NCI-H2171 (cell line): Measurements from ENCODE around the gene USP36.
"Not testable (repeated sequence)": the region's sequence is repeated elsewhere in the genome, so short reads cannot be mapped to it uniquely, and the experiment has no call there.

Source experiments
- DNase-seq: peaks from one replicate; lab custom pipeline; 2025; lab: John Stamatoyannopoulos, UW

USP36 gene

DNA sequence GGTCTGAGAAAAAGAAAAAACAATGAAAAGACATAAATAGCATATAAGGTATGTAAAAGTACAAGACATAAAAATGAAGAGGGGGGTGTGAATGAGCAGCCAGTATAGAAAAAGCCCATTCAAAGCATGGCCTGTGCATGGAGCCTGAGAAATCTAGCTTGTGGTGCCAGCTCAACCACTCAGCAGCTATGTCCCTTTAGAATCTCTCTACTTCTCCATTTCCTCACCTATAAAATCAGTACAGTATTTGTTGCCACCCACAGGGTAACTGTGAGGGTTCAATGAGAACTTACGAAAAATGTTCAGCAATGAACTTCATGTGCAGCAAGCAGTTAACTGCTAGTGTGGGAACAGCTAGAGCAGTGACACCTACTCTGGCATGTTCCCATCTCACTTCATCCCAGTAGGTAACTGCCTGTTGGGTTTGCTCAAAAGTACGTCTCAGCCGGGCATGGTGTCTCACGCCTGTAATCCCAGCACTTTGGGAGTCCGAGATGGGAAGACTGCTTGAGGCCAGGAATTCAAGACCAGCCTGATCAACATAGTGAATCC, 73.8 kb downstream of the USP36 start:
- no peak for DNase-seq

DNA sequence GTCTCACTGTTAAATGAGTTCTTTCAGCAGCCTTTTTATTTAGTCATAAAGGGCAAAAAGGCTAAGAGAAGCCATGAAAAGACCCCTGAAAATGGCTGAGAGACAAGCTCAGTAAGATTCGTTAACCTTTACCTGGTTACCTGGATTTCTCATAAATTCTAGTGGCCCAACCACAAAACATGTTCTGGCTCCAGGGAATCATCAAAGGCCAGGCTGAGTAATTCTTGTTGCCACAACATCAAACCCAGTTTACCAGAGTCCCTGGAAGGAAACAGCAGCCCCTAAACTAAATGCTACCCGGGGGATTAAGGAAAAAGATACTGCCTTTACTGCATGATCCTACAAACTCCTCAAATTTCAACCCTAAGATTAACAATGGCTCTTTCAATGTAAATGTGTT, 74.4 kb downstream of the USP36 start:
- no peak for DNase-seq

DNA sequence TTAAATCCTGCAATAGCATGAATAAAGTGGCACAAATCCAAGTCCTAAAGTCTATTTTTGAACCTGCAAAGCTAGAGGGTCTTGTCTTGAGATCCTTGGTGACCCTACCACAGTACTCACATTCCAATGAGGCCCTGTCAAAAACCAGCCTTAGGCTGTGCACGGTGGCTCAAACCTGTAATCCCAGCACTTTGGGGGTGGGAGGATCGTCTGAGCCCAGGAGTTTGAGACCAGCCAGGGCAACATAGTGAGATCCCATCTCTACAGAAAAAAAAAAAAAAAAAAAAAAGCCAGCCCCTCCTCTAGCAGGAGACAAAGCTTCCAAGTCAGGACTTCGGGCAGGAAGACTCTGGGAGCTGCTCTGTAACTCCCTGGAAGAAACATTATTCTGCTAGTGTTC, 74.8 kb downstream of the USP36 start:
- no peak for DNase-seq

GRCh38 chr17:78764871-78765270, 75.7 kb downstream of the USP36 start:
- DNase-seq, result no peak

- DNase-seq, result no peak
Measured at GRCh38 chr17:78763561-78763960, 77.1 kb downstream of the USP36 start.

DNA sequence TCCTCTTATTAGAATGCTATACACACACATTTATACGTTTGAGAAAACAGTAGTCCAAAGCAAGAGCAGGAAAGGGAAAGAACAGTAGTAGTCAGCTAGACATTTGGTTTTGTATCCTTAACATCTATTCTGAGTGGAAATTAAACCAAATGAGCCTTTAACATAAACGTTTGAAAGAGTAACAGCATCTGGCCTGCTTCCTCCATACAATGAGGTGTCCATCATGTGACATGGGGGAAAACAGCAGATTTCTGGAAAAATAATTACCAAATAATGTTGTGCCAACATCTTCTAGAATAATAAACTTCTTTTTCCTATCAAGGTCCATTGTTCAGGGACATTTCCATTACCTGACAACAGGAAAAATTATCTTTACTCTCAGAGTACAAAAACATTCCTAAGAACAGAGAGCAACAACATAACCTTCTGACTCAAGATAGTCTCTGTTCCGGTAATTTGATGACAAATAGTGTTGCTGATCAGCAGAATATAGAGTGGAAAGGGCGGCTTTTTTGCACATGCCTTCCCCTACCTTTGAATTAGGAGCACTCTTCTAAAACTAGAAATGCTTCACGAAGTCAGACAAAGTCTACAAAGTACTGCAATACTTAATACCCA, 78.7 kb downstream of the USP36 start:
- DNase-seq, result no peak

- DNase-seq, result no peak
Measured at GRCh38 chr17:78759969-78760352, 80.7 kb downstream of the USP36 start.

DNA sequence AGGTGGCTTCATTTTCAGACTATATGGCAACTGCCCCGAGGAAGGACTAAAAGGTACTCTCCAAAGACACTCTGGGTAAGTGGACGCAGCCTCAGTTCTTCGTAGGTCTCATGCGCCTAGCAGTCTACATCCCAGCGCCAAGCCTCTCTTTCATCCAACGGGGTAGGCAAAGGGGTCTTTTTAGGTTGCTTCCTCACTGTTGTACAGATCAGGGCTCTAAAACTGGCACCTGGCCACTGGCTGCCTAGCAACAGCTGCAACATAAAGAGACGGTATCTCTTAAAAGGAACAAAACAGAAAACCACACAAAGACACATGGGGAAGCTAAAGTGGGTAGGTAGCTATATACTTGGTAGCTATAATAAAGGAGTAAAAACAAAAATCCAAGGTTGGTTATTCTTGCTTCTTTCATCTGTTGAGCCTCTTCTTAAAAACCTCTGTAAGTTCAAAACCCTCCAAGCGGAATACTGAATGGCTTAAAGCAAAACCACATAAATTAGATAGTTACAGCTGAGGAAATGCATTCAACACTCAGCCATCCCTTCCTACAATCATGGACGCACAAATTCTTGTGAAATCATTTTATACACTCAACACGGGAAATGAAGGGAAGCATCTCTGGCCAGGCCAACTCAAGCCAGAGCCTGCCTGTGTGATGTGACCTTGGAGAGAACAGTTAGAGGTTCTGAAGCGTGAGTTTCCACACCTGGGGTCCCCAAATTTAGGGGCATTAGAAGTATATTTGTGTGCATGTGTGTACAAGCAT, 81.2 kb downstream of the USP36 start:
- DNase-seq, result peak; percentile 40

DNA sequence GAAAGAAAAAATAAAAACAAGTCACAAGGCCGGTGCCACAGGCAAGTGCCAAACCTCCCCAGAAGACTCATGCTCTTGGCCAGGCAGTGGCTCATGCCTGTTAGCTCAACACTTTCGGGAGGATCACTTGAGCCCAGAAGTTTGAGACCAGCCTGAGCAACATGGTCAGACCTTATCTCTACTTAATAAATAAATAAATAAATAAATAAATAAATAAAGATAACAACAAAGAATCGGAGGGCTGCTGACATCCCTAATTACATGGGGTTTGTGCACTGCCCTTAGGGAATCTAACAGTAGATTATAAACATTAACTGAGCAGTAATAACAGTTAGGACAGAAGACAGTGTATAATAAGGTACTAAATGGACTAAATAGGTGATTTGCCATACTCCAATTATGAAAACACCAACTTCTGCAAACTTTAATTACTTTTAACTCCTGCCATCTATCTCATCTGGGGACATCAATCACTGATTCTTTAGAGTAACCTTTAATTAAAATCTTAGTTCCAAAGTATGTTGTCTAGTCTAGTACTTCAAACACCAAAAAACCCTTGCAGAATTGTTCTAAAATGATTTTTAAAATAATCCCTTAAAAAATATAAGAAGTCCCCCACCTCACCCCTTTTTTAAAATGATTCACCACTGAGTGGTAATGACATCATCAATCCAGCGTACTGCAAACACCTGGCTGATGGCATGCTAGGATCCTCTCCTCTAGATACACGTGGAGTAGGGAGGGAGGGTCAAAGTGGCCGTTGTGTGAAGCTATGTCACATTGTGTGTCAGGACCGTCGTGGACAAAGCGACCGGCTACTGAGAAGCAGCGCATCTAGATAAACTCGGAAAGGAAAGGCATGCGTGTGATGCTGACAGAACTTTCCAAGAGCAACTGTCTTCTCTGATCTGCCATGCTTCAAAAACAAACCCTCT, 87.0 kb downstream of the USP36 start:
- DNase-seq, result no peak

- DNase-seq, result no peak
Measured at GRCh38 chr17:78751447-78752161, 89.0 kb downstream of the USP36 start.

GRCh38 chr17:78751000-78751399, 89.6 kb downstream of the USP36 start:
- DNase-seq, result not testable (repeated sequence)

GRCh38 chr17:78748730-78749317, 91.8 kb downstream of the USP36 start:
- no peak for DNase-seq

DNA sequence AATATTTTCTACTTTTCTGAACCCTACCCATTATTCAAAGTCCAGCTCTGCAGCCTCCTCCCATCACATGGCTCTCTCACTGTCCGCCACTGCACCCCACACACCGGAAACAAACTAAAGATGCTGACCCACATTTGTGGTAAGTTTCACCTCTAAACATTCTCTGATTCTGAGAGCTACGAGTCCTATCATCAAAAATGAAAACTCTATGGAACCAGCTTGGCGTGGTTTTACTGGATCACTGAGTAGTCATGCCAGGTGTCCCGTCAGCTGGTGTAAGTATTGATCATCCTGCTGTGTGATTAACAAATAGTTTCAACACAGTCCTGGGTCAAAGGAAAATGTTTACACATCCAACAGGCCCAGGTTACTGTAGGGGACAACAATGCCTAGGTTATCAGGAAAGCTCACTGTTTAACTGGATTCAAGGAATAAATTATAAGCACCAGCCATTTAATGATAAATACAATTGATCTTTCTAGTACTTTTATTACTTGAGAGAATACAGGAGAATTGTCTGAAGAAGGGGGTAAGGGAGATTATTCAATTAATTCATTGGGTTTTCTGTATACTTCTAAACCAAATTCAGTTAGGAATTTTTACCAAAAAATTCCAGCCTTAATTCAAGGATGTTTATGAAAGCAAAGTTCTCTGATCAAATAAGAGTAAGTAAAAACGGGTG, 92.4 kb downstream of the USP36 start:
- no peak for DNase-seq

DNA sequence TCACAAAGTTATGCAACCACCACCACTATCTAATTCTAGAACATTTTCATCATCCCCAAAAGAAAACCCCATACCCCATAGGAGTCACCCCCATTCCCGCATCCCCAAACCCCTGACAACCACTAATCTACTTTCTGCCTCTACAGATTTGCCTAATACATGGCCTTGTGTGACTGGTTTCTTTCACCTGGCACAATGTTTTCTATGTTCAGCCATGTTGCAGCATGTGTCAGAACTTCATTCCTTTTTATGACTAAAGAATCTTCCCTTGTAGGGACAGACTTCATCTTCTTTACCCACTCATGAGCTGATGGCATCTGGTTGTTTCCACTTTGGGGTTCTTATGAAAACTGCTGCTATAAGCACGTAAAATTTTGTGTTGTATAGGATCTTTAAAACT, 93.1 kb downstream of the USP36 start:
- DNase-seq, result no peak

- DNase-seq, result no peak
Measured at GRCh38 chr17:78746949-78747269, 93.7 kb downstream of the USP36 start.

GRCh38 chr17:78746263-78746948, 94.2 kb downstream of the USP36 start:
- no peak for DNase-seq
